ENCODE data around the gene CPXM1. TPM values are rescaled to one million over a fixed set of nuclear protein-coding genes. Genes with fewer than 3 reads are reported as not detected.
"Not testable (repeated sequence)": the region's sequence is repeated elsewhere in the genome, so short reads cannot be mapped to it uniquely, and the experiment has no call there.

Gene CPXM1
- total and polyA plus RNA-seq, 2 donors from 2014 or later = 5.2 to 7.1 TPM

DNA sequence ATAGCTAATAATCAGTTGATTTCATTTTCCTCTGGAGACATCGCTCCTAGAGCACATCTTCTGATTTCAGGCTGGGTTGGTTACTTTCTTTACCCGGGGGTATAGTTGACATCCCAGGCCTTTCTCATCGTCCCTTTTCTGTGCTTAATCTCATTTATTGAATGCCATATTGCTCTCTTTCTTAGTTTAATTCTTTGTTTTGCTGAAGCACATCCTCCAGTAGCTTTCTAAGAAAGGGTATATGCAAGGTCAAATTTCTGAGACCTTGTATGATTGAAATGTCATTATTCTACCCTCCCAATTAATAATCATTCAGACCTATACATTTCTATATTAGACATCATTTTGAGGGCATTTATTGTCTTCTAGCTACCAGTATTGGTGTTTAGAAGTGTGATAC is 11.8 kb upstream of the CPXM1 start:
- Histone ChIP-seq H3K4me1 (ENCODE audit: control insufficient read depth in 2 of 3, insufficient read depth in 2 of 3, low read depth in 1 of 3, low read length in 3 of 3) (no peaks in the 10 kb centered on the region), H3K9ac (ENCODE audit: low read length in 3 of 3) (no peak overlapping the region), H3K36me3 (ENCODE audit: control insufficient read depth in 2 of 3, insufficient read depth in 3 of 3, low read length in 3 of 3) (no peaks in the 10 kb centered on the region), H3K27me3 (ENCODE audit: control insufficient read depth, insufficient read depth, low read length) (no peaks in the 10 kb centered on the region), H3K4me3 (ENCODE audit: low read length in 3 of 3) (no peak overlapping the region), H3K9me3 (ENCODE audit: control insufficient read depth in 2 of 3, insufficient read depth in 1 of 3, low read length in 3 of 3) (peaks cover 0 to 5% (median 3%) of the 10 kb centered on the region in 3 donors), H3K27ac (ENCODE audit: low read depth in 2 of 2, low read length in 2 of 2) (no peak overlapping the region)
- DNase-seq (no peak), FAIRE-seq (no peak)
- no peak for TF ChIP-seq CTCF (IDR thresholded peaks at IDR 0.05; ENCODE audit: borderline replicate concordance, extremely low read depth, insufficient read depth)
- intact Hi-C loops (cut with DNase I) = no loop called here

DNA sequence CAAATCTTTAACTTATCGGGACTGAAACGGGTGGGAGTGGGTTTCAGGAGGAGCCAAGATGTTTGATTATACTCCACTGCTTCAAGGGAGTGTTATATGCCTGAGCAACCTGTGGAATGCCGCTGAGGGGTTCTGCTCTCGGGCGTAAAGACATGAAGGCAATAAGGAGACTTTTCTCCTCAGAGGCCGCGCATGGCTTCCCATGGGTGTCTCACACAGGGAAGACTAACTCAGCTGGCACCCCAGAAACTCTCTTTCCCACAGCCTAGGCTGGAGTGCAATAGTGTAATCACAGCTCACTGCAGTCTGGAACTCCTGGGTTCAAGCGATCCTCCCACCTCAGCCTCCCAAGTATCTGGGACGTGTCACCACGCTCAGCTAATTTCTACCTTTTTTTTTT is 9.3 kb upstream of the CPXM1 start:
- no peaks in the 10 kb centered on the region for H3K36me3 ChIP-seq (ENCODE audit: control insufficient read depth in 2 of 3, insufficient read depth in 3 of 3, low read length in 3 of 3)
- intact Hi-C loops (cut with DNase I) = no loop called here
- H3K9me3 ChIP-seq (ENCODE audit: control insufficient read depth in 2 of 3, insufficient read depth in 1 of 3, low read length in 3 of 3) = peaks cover 0 to 5% (median 3%) of the 10 kb centered on the region in 3 donors
- FAIRE-seq (no peak), DNase-seq (peak in 4 of 5 donors; percentile 16 to 64 (median 60))
- H3K4me3 ChIP-seq (ENCODE audit: low read length in 3 of 3) = no peak overlapping the region
- TF ChIP-seq CTCF (IDR thresholded peaks at IDR 0.05; ENCODE audit: borderline replicate concordance, extremely low read depth, insufficient read depth) = no peak
- peaks cover 3% of the 10 kb centered on the region for H3K27me3 ChIP-seq (ENCODE audit: control insufficient read depth, insufficient read depth, low read length)
- H3K9ac ChIP-seq (ENCODE audit: low read length in 3 of 3) = no peak overlapping the region
- H3K27ac ChIP-seq (ENCODE audit: low read depth in 2 of 2, low read length in 2 of 2) = no peak overlapping the region
- peaks cover 0 to 3% (median 0%) of the 10 kb centered on the region in 3 donors for H3K4me1 ChIP-seq (ENCODE audit: control insufficient read depth in 2 of 3, insufficient read depth in 2 of 3, low read depth in 1 of 3, low read length in 3 of 3)

- intact Hi-C loops (cut with DNase I); FAIRE-seq; H3K4me1 ChIP-seq (ENCODE audit: control insufficient read depth in 2 of 3, insufficient read depth in 2 of 3, low read depth in 1 of 3, low read length in 3 of 3); H3K36me3 ChIP-seq (ENCODE audit: control insufficient read depth in 2 of 3, insufficient read depth in 3 of 3, low read length in 3 of 3); H3K9ac ChIP-seq (ENCODE audit: low read length in 3 of 3); H3K27ac ChIP-seq (ENCODE audit: low read depth in 2 of 2, low read length in 2 of 2); H3K4me3 ChIP-seq (ENCODE audit: low read length in 3 of 3); H3K9me3 ChIP-seq (ENCODE audit: control insufficient read depth in 2 of 3, insufficient read depth in 1 of 3, low read length in 3 of 3); H3K27me3 ChIP-seq (ENCODE audit: control insufficient read depth, insufficient read depth, low read length): not testable (repeated sequence)
- DNase-seq = peak in 1 of 5 donors; percentile 8
These were observed 7.5 kb upstream of the CPXM1 start for GRCh38 chr20:2807929-2808328.

DNA sequence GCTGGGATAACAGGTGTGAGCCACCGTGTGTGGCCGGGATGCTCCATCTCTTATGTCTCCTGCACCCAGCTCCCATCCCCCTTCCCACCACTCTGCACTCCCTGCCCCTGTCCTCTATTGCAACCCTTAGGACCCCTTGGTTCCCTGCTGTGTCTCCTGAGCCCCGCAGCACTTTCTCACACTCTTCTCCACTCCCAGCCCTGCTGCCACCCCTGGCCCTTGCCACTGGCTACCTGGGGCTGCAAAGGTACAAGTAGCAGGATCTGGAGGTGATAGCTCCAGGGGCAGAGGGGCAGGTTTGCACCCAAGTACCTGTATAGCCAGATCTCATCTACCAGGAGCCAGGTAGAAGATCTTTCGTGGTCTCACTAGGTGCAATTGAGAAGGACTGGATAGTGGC is 6.6 kb upstream of the CPXM1 start:
- intact Hi-C loops (cut with DNase I) = no loop called here
- FAIRE-seq = no peak
- no peak overlapping the region for H3K27ac ChIP-seq (ENCODE audit: low read depth in 2 of 2, low read length in 2 of 2)

More for the DNA sequence above, 6.6 kb upstream of the CPXM1 start:
- no peak for TF ChIP-seq CTCF (IDR thresholded peaks at IDR 0.05; ENCODE audit: borderline replicate concordance, extremely low read depth, insufficient read depth)
- H3K4me3 ChIP-seq (ENCODE audit: low read length in 3 of 3) = no peak overlapping the region
- H3K9me3 ChIP-seq (ENCODE audit: control insufficient read depth in 2 of 3, insufficient read depth in 1 of 3, low read length in 3 of 3) = peaks cover 0 to 3% (median 0%) of the 10 kb centered on the region in 3 donors
- peaks cover 0 to 3% (median 0%) of the 10 kb centered on the region in 3 donors for H3K4me1 ChIP-seq (ENCODE audit: control insufficient read depth in 2 of 3, insufficient read depth in 2 of 3, low read depth in 1 of 3, low read length in 3 of 3)
- H3K27me3 ChIP-seq (ENCODE audit: control insufficient read depth, insufficient read depth, low read length) = peaks cover 5% of the 10 kb centered on the region
- peak in 1 of 5 donors; percentile 34 for DNase-seq
- no peak overlapping the region for H3K9ac ChIP-seq (ENCODE audit: low read length in 3 of 3)
- H3K36me3 ChIP-seq (ENCODE audit: control insufficient read depth in 2 of 3, insufficient read depth in 3 of 3, low read length in 3 of 3) = no peaks in the 10 kb centered on the region

Measured in kidney (tissue), 14 donors.